ENCODE data around the gene GTPBP2.
A peak's percentile ranks its signal among the peaks of the same experiment; 100 is the strongest.

The GTPBP2 gene

GRCh38 chr6:43671801-43672690 is 43.0 kb upstream of the GTPBP2 start:
- TF ChIP-seq, protein P1, sequence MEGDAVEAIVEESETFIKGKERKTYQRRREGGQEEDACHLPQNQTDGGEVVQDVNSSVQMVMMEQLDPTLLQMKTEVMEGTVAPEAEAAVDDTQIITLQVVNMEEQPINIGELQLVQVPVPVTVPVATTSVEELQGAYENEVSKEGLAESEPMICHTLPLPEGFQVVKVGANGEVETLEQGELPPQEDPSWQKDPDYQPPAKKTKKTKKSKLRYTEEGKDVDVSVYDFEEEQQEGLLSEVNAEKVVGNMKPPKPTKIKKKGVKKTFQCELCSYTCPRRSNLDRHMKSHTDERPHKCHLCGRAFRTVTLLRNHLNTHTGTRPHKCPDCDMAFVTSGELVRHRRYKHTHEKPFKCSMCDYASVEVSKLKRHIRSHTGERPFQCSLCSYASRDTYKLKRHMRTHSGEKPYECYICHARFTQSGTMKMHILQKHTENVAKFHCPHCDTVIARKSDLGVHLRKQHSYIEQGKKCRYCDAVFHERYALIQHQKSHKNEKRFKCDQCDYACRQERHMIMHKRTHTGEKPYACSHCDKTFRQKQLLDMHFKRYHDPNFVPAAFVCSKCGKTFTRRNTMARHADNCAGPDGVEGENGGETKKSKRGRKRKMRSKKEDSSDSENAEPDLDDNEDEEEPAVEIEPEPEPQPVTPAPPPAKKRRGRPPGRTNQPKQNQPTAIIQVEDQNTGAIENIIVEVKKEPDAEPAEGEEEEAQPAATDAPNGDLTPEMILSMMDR (IDR thresholded peaks at IDR 0.05; ENCODE audit: low read depth, low read length): no peak
- H3K4me3 ChIP-seq (ENCODE audit: low read depth, low read length): no peak overlapping the region

- H3K4me3 ChIP-seq (ENCODE audit: low read depth, low read length): no peak overlapping the region
- TF ChIP-seq, protein P1 (IDR thresholded peaks at IDR 0.05; ENCODE audit: low read depth, low read length): no peak
Observed at GRCh38 chr6:43671011-43671800, 42.1 kb upstream of the GTPBP2 start.

DNA sequence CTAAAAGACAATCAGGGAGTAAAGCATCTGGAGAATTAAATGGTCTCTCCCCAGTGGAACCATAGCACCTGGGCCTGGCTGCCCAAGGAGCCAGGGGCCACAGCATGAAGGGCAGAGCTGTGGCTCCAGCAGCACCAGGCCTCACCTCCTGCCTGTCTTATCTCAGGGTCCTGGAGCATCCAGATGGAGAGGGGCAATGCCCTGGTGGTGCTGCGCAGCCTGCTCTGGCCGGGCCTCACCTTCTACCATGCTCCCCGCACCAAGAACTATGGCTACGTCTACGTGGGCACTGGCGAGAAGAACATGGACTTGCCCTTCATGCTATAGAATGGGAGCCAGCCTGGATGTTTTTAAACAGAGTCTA is 41.5 kb upstream of the GTPBP2 start:
- H3K4me3 ChIP-seq (ENCODE audit: low read depth, low read length): no peak overlapping the region
- TF ChIP-seq, protein P1 (IDR thresholded peaks at IDR 0.05; ENCODE audit: low read depth, low read length): no peak

- no peak overlapping the region for H3K4me3 ChIP-seq (ENCODE audit: low read depth, low read length)
- TF ChIP-seq, protein P1 (IDR thresholded peaks at IDR 0.05; ENCODE audit: low read depth, low read length): no peak
Observed at GRCh38 chr6:43669922-43670622, 41.0 kb upstream of the GTPBP2 start.

- TF ChIP-seq, protein P1 (IDR thresholded peaks at IDR 0.05; ENCODE audit: low read depth, low read length): no peak
Observed at GRCh38 chr6:43669050-43669921, 40.2 kb upstream of the GTPBP2 start.

DNA sequence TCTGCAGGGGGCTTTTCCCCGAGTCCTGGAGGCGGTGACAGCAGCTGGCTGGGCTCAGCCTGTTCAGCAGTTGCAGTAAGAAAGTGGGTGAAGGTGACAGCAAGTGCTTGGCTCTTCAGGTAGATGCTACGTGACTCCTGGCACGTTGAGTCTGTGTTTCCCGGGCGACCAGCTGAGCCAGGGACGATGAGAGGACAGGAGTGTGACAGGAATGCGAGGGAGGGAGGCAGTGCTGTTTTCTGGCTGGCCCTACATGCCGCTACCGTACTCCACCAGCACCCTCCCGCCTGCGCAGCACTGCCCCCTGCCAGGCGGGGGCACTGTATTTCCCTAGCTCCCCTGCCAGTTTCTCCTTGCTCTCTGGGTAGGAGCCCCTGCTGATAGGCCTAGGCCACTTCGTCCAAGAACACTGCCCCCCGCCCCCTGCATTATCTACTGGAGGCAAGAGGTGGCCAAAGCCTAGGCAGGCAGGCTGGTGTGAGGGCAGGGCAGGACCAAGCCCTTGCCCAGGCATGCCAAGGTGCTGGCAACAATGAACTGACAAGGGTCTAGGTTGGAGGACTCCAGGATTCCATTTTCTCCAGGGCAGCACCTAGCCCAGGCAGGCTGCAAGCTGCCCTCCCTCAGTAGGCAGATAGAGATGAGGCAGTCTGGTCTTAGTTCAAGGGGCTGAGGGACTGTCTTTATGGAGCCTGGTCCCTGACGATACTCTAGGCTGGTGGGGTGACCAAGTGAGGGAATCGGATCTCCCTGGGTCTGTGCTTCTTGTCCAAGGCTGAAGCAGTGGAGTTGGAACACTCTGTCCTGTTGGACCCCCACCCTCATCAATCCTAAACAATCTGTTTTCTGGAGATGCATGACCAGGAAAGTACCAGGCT is 39.3 kb upstream of the GTPBP2 start:
- TF ChIP-seq, protein P1 (IDR thresholded peaks at IDR 0.05; ENCODE audit: low read depth, low read length): peak; percentile 56

More at GRCh38 chr6:43669050-43669921, 40.2 kb upstream of the GTPBP2 start:
- no peak overlapping the region for H3K4me3 ChIP-seq (ENCODE audit: low read depth, low read length)

More for the DNA sequence above, 39.3 kb upstream of the GTPBP2 start:
- no peak overlapping the region for H3K4me3 ChIP-seq (ENCODE audit: low read depth, low read length)
